Panc1 (cell line): ENCODE data around the gene WDR35. TPM values are rescaled to one million over a fixed set of nuclear protein-coding genes. Genes with fewer than 3 reads are reported as not detected.

ENCODE experiments used
- ATAC-seq: fragments of 200-7000 bp; cut with Tn5 transposase; 2 replicates; pipeline ENCODE4 v1.9.1; 2020; ENCODE audit warnings: mild to moderate bottlenecking, moderate library complexity
- BruUV-seq: library from RNA; stranded (reverse); fragments of 400-500 nt; replicated peaks from 2 replicates; lab custom pipeline; 2021; lab: Mats Ljungman, UMichigan
- CTCF ChIA-PET: fragments of 300-600 bp; sonication (Branson Sonifier 250); formaldehyde crosslinking; loops from one replicate; lab custom pipeline; 2022; ENCODE audit warnings: antibody characterized with exemption; lab: Charles Lee
- POLR2A ChIA-PET: fragments of 300-600 bp; sonication (Branson Sonifier 250); formaldehyde crosslinking; loops from one replicate; lab custom pipeline; 2022; ENCODE audit warnings: antibody characterized with exemption; lab: Charles Lee
- DNase-seq: peaks from one replicate; pipeline ENCODE4 v3.0.0-alpha.2; 2010; ENCODE audit warnings: low read depth, low spot score
- H3K27ac ChIP-seq: 2 replicates; pipeline ENCODE4 v1.5.1; 2011; ENCODE audit warnings: mild to moderate bottlenecking, low read length, inconsistent platforms
- H3K27me3 ChIP-seq: fragments of 200-500 bp; sonication (Bioruptor generic); 2 replicates; pipeline ENCODE4 v1.6.0; 2014; ENCODE audit warnings: low read length, inconsistent platforms; ENCODE audit not compliant: control insufficient read depth, insufficient read depth
- H3K36me3 ChIP-seq: fragments of 200-500 bp; sonication (Bioruptor generic); 2 replicates; pipeline ENCODE4 v1.5.1; 2014; ENCODE audit warnings: inconsistent platforms, mild to moderate bottlenecking, low read length, moderate library complexity; ENCODE audit not compliant: control insufficient read depth, insufficient read depth
- H3K4me1 ChIP-seq: 2 replicates; pipeline ENCODE4 v1.5.1; 2011; ENCODE audit warnings: inconsistent platforms, mild to moderate bottlenecking, low read length, moderate library complexity; ENCODE audit not compliant: control insufficient read depth, insufficient read depth
- H3K4me3 ChIP-seq, 2 experiments: 2 replicates each; pipeline ENCODE4 v1.5.1; 2011 to 2012; ENCODE audit warnings: low read depth in 2 of 2, low read length in 2 of 2, mild to moderate bottlenecking in 2 of 2, inconsistent platforms in 1 of 2, moderate library complexity in 1 of 2
- H3K9me3 ChIP-seq: fragments of 200-500 bp; sonication (Bioruptor generic); 2 replicates; pipeline ENCODE4 v1.5.1; 2014; ENCODE audit warnings: low read depth, mild to moderate bottlenecking, inconsistent platforms, low read length, moderate library complexity; ENCODE audit not compliant: control insufficient read depth, insufficient read depth
- POLR2AphosphoS5 ChIP-seq: IDR thresholded peaks from 2 replicates; pipeline ENCODE4 v1.6.1; 2012; ENCODE audit warnings: mild to moderate bottlenecking, low read depth, low read length, moderate library complexity
- SIN3A ChIP-seq: IDR thresholded peaks from 2 replicates; pipeline ENCODE4 v1.6.1; 2012; ENCODE audit warnings: low read depth, mild to moderate bottlenecking, low read length, moderate library complexity, borderline replicate concordance; ENCODE audit not compliant: insufficient read depth
- TCF7L2 ChIP-seq: IDR thresholded peaks from 2 replicates; pipeline ENCODE4 v1.6.1; 2011; ENCODE audit warnings: mild to moderate bottlenecking, low read depth, low read length, inconsistent platforms
- in situ Hi-C: cut with HindIII; loops from 2 replicates; pipeline ENCODE4 v1.10.0; 2016; ENCODE audit warnings: low sequenced_read_pairs, low pct_unique_long_range_greater_than_20kb
- intact Hi-C: fragments of 100-400 bp; cut with micrococcal nuclease; formaldehyde crosslinking; loops from one replicate; pipeline ENCODE4 v1.10.0; 2022; ENCODE audit not compliant: unreplicated experiment
- total RNA-seq: library from RNA; stranded (reverse); gene quantifications from one replicate; pipeline ENCODE4 v1.2.1, GENCODE V29; 2021; ENCODE audit not compliant: unreplicated experiment
- TF ChIP-seq, protein P1 (sequence below), 2 experiments: IDR thresholded peaks; 2 replicates each; pipeline ENCODE4 v1.6.1; 2011 to 2012; ENCODE audit warnings: low read depth in 2 of 2, control low read depth in 1 of 2, low read length in 1 of 2, mild to moderate bottlenecking in 1 of 2, moderate library complexity in 1 of 2; ENCODE audit not compliant: insufficient read depth in 1 of 2
- TF ChIP-seq, protein P2 (sequence below): fragments of 450-650 bp; IDR thresholded peaks from 2 replicates; pipeline ENCODE4 v1.5.1; 2017; ENCODE audit warnings: mild to moderate bottlenecking

Gene WDR35
- total RNA-seq, 1 experiment from 2014 or later = 13.8 TPM

DNA sequence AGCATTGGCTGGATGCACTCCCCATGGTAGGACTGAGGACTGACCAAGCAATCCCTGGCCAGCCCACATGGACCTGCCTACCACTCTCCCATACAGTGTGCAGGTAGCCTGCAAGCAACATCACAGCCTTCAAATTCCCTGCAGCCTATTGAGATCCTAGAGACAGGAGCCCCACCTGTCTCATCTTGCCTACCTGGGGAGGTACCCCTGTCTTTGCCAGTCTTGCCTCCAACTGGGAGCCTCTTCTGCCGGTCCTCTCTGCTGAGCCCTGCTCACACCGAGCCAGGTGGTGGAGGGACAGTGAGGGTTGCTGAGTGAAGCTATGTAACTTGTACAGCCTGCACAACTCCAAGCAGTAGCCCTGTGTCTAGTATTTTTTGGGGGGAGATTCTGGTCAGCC is 118.1 kb downstream of the WDR35 start:
- Histone ChIP-seq H3K27me3 (no peaks in the 10 kb centered on the region), H3K4me3 (no peak overlapping the region), H3K36me3 (no peaks in the 10 kb centered on the region), H3K27ac (no peak overlapping the region), H3K9me3 (no peaks in the 10 kb centered on the region), H3K4me1 (no peaks in the 10 kb centered on the region)
- TF ChIP-seq POLR2AphosphoS5 = no peak
- TF ChIP-seq, protein P1, sequence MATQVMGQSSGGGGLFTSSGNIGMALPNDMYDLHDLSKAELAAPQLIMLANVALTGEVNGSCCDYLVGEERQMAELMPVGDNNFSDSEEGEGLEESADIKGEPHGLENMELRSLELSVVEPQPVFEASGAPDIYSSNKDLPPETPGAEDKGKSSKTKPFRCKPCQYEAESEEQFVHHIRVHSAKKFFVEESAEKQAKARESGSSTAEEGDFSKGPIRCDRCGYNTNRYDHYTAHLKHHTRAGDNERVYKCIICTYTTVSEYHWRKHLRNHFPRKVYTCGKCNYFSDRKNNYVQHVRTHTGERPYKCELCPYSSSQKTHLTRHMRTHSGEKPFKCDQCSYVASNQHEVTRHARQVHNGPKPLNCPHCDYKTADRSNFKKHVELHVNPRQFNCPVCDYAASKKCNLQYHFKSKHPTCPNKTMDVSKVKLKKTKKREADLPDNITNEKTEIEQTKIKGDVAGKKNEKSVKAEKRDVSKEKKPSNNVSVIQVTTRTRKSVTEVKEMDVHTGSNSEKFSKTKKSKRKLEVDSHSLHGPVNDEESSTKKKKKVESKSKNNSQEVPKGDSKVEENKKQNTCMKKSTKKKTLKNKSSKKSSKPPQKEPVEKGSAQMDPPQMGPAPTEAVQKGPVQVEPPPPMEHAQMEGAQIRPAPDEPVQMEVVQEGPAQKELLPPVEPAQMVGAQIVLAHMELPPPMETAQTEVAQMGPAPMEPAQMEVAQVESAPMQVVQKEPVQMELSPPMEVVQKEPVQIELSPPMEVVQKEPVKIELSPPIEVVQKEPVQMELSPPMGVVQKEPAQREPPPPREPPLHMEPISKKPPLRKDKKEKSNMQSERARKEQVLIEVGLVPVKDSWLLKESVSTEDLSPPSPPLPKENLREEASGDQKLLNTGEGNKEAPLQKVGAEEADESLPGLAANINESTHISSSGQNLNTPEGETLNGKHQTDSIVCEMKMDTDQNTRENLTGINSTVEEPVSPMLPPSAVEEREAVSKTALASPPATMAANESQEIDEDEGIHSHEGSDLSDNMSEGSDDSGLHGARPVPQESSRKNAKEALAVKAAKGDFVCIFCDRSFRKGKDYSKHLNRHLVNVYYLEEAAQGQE (IDR thresholded peaks at IDR 0.05; ENCODE audit: insufficient read depth in 1 of 2, low read depth in 2 of 2, low read length in 1 of 2) = no peak
- TF ChIP-seq, protein P2, sequence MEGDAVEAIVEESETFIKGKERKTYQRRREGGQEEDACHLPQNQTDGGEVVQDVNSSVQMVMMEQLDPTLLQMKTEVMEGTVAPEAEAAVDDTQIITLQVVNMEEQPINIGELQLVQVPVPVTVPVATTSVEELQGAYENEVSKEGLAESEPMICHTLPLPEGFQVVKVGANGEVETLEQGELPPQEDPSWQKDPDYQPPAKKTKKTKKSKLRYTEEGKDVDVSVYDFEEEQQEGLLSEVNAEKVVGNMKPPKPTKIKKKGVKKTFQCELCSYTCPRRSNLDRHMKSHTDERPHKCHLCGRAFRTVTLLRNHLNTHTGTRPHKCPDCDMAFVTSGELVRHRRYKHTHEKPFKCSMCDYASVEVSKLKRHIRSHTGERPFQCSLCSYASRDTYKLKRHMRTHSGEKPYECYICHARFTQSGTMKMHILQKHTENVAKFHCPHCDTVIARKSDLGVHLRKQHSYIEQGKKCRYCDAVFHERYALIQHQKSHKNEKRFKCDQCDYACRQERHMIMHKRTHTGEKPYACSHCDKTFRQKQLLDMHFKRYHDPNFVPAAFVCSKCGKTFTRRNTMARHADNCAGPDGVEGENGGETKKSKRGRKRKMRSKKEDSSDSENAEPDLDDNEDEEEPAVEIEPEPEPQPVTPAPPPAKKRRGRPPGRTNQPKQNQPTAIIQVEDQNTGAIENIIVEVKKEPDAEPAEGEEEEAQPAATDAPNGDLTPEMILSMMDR = no peak
- TF ChIP-seq SIN3A = no peak
- TF ChIP-seq TCF7L2 = no peak
- no TSS peak for BruUV-seq
- intact Hi-C loops = no loop called here
- no peak for ATAC-seq
- in situ Hi-C loops = no loop called here
- DNase-seq = no peak
- ChIA-PET CTCF (no interaction called here), POLR2A (no interaction called here)

DNA sequence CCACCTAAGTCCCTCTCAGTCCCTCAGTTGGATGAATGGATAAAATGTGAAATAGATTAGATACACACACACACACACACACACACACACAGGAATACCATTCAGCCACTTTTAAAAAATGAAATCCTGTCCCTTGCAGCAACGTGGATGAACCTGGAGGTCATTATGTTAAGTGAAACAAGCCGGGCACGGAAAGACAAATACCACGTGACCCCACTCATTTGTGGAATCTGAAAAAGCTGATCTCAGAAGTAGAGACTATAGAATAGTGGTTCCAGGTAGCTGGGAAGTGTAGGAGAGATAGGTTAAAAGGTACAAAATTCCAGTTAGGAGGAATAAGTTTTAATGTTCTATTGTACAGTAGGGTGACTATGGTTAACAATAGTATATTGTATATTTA is 119.1 kb downstream of the WDR35 start:
- in situ Hi-C loops = no loop called here
- POLR2A ChIA-PET = no interaction called here

More for the DNA sequence above, 119.1 kb downstream of the WDR35 start:
- intact Hi-C loops = no loop called here
- no peak for TF ChIP-seq TCF7L2
- no peak for TF ChIP-seq SIN3A
- TF ChIP-seq POLR2AphosphoS5 = no peak
- TF ChIP-seq, protein P1 (IDR thresholded peaks at IDR 0.05; ENCODE audit: insufficient read depth in 1 of 2, low read depth in 2 of 2, low read length in 1 of 2) = no peak
- TF ChIP-seq, protein P2 = no peak
- Histone ChIP-seq H3K27ac (no peak overlapping the region), H3K4me1 (no peaks in the 10 kb centered on the region), H3K9me3 (no peaks in the 10 kb centered on the region), H3K4me3 (no peak overlapping the region), H3K36me3 (no peaks in the 10 kb centered on the region), H3K27me3 (no peaks in the 10 kb centered on the region)
- no TSS peak for BruUV-seq
- DNase-seq (no peak), ATAC-seq (no peak)
- CTCF ChIA-PET = no interaction called here
